ENCODE data around the gene RAB21.
"Not testable (repeated sequence)": the region's sequence is repeated elsewhere in the genome, so short reads cannot be mapped to it uniquely, and the experiment has no call there.

Gene RAB21

DNA sequence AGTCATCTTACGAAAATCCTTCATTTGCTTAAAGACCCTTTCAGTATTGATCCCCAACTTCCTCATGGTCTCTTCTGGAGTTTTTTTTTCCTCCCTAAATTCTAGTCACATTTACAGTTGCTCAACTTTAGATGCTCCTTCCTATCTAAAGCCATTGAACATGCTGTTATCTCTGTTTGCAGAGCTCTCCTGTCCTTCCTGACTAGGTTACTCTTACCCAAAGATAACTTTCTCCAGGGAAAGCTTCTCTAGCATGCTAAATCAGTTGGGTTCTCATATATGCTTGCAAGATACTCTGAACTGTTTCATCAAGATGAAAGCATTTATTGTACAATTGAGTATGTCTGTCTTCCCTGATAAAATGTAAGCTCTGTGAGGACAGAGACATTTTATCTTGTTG is 1.8 kb upstream of the RAB21 start:
- DNase-seq (ENCODE audit: low spot score) = no peak

DNA sequence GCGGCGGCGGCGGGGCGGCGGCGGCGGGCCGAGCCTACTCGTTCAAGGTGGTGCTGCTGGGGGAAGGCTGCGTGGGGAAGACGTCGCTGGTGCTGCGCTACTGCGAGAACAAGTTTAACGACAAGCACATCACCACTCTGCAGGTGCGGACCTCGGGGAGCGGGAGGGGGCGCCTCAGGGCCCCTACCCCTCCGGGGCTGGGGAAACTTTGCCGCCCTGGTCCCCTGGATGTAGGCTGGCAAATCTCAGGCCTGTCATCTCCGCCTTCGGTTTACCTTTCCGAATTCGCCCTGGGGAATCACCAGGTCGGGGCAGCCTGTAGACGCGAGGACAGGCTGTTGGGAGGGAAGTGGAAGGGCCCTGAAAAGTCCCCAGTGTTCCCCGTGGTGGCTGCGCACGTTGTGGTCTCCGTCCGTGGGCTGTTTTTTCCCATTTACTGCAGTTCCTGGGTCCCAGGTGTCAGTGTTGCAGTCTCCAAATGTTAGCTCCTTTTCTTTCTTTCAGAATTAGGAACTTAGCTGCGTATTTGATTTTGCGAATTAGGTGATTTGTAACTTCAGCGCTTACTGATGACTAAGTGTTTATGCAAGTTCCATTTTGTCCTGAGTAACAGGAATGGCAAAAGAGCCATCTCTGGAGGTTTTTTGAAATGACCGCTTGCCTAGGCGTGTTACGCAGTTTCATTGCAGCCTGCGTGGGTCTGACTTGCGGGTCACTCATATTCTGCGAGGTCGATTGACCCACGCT is 656 bp downstream of the RAB21 start:
- DNase-seq (ENCODE audit: low spot score) = peak; percentile 20

DNA sequence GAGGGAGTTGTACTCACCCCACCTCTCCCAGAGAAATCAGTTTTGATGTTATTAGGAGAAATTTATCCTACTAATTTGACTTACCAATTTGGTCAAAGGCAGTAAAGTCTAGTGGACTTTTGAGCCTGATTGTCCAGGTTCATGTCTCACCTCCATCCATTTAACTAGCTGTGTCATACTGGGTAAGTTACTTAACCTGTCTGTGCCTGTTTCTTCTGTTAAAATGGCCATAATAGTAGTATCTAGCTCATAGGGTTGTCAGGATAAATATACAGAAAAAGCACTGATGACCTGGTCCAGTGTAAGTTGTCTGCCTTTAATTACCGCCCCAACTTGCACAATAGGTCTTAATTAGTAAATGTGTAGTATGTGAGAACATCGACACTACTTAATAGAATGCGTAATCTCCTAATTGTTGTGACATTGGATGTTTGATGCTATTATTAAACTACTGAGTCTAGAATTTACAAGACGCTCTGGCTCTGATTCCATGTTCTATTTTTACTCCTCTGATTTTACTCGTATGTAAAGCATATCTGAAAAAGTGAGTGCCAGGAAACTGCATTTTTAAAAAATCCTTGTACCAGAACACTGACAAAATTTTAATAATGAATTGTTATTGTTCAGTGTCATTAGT is 1.5 kb downstream of the RAB21 start:
- no peak for DNase-seq (ENCODE audit: low spot score)

DNA sequence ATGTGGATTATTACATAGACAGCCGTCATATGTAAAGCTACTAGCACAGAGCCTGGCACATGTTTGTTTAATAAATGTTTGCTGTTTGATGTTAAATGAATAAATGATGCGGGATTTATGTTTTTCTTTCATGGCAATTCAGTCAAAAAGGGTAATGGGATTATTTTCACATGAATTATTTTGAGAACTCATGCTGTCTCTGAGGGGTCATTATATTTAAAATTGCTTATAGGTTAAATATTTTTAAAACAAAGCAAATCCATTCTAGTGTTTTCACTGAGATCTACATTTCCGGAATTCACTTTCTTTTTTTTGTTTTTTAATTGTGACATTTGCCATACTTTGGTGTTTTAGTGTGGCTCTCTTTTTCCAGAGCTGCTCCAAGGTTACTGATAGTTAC is 5.3 kb downstream of the RAB21 start:
- no peak for DNase-seq (ENCODE audit: low spot score)

- DNase-seq (ENCODE audit: low spot score) = no peak
Observed at GRCh38 chr12:71760471-71760870, 5.8 kb downstream of the RAB21 start.

DNA sequence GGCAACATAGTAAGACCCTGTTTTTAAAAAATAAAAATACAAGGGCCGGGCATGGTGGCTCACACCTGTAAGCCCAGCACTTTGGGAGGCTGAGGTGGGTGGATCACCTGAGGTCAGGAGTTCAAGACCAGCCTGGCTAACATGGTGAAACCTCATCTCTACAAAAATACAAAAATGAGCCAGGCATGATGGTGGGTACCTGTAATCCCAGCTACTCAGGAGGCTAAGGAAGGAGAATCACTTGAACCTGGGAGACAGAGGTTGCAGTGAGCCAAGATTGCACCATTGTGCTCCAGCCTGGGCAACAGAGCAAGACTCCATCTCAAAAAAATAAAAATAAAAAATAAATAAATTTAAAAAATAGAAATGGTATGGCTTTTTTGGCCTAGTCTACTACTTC is 6.7 kb downstream of the RAB21 start:
- not testable (repeated sequence) for DNase-seq (ENCODE audit: low spot score)

- no peak for DNase-seq (ENCODE audit: low spot score)
Observed at GRCh38 chr12:71763677-71764379, 9.2 kb downstream of the RAB21 start.

GRCh38 chr12:71764587-71765321 is 10.1 kb downstream of the RAB21 start:
- no peak for DNase-seq (ENCODE audit: low spot score)

- no peak for DNase-seq (ENCODE audit: low spot score)
Observed at GRCh38 chr12:71766202-71766601, 11.5 kb downstream of the RAB21 start.

GRCh38 chr12:71767183-71767582 is 12.5 kb downstream of the RAB21 start:
- no peak for DNase-seq (ENCODE audit: low spot score)

- no peak for DNase-seq (ENCODE audit: low spot score)
Observed at GRCh38 chr12:71768900-71769299, 14.2 kb downstream of the RAB21 start.

- no peak for DNase-seq (ENCODE audit: low spot score)
Observed at GRCh38 chr12:71771069-71771468, 16.4 kb downstream of the RAB21 start.

DNA sequence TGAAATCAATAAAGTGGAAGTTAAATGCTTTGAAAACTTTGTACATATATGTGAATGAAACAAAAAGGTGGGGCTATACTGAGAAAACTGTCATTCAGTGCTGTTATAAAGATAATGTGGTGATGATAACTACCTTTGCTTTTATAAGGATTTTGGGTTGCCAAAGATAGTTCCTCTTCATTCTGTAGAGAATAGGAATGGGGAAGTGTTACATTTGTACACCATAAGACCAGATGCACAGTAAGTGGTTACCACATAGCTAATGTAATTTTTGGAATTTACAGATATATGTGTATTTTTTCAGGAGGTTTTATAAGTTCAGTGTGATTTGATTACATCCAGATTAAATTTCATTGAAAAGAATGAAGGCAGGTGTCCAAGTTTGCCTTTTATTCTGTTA is 18.1 kb downstream of the RAB21 start:
- DNase-seq (ENCODE audit: low spot score) = no peak

DNA sequence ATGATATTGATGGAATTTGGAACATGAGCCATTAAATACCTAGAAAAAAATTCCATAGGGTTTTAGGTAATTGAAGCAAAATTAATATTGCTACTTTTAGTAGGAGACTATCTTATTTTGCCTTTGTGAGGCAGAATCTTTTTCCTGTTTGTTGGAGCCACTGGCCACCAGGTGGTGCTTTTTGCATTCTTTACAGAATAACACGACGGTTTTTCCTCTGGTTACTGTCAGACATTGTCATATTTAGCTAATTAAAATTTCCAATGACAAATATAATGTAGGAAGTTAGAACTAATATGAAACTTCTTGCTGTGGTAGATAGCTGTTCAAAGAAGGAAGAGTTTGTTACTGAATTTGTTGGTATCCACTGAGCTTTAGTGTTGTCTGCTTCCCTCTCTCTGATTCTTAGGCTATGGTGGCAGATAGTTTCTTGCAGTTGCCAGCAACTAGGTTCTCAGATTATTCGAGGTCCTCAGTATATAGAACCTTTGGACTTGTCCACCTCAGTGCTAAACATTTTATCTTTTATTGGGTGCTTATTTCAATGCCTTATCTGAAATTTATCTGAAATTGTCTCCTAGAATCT is 25.7 kb downstream of the RAB21 start:
- DNase-seq (ENCODE audit: low spot score) = peak; percentile 65

DNA sequence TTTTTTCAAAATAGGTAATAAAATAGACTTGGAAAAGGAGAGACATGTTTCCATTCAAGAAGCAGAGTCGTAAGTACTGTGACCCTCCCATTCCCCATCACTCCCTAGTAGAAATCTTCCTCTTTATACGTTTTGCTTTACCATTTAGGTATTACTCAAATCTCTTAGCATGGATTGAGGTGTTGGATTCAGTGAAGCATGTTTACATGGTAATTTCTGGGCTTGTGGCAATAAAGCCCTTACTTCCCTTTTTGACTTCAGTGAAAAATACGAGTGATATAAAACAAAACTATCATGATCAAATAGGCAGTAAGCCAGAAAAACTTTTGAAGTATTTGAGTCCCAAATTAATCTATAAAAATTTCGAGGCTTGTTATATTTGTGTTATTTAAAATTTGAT is 27.4 kb downstream of the RAB21 start:
- no peak for DNase-seq (ENCODE audit: low spot score)

DNA sequence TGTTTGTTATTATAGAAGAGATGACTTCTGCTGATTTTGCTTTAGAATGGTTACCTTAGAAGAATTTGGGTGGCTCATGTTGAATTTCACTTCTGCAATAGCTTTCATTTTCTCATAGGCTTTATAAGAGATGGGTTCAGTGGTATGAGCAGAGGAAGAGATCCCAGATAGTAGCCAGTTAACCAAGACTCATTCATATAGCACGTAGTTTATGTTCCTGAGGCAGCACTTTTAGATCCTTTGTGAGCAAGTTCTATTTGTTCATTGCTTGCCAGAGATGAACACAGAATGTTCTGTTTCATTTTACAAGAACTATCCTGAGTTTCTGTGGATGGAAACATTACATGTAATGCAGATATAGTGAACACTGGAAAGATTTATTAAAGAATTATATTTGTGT is 32.2 kb downstream of the RAB21 start:
- DNase-seq (ENCODE audit: low spot score) = no peak

- peak; percentile 13 for DNase-seq (ENCODE audit: low spot score)
Observed at GRCh38 chr12:71787580-71787979, 32.9 kb downstream of the RAB21 start.

DNA sequence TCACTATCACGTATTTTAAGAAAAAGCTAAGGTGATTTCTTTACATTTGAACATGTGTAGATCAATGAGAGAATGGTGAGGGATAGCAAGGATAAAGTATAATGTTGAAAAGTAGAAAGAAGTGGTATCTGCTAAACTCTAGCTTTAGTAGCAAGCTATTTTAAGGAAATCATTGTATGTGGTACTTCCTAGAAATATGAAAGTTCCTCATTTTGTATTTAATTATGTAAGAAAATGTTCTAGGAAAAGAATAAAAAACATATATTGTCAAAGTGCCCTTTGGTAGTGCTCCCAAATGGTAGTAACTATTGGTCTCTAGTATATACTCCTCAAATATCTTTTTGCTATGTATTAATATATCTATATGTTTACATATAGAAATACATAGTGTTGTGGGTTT is 35.7 kb downstream of the RAB21 start:
- DNase-seq (ENCODE audit: low spot score) = no peak

DNA sequence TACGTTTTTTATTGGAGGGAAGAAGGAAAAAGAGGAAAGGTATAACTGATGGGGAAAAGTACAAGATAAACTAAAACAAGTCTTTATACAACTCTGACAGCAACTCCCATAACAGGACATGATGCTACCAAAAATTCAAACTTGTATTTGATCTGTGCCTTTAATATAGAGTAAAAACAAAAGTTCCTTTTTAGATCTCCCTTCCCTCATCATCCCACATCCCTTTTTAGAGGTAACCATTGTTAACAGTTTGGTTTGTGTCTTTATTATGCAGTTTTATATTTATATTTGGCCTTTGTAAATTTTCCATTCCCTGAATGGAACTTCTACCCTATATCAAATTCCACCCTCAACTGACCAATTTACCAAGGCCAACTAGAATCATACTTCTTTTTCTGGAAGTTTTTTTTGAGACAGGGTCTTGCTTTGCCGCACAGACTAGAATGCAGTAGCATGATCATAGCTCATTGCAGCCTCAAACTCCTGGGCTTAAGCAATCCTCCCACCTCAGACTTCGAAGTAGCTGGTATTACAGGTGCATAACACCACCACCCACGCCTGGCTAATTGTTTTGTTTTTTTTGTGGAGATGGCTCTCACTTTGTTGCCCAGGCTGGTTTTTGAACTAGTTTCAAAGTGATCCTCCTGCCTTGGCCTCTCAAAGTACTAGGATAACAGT is 36.9 kb downstream of the RAB21 start:
- no peak for DNase-seq (ENCODE audit: low spot score)

DNA sequence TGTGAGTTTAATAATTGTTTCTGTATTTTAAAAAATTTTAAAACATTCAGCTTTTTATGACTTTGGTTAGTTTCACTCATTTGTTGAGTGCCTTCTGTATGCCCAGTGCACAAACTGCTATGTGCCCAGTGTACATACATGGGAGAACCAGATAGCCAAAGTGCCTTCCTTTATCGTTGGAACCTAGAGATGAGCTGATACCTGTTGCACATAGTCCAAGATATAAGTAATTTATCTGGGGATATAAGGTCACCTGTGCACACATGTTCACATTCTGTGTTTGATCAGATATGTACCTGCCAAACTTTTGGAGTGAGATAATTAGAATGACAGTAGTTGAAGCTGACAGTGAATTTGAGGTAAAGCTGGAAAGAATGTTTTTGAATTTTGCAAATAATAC is 37.9 kb downstream of the RAB21 start:
- DNase-seq (ENCODE audit: low spot score) = no peak

GRCh38 chr12:71795901-71796300 is 41.2 kb downstream of the RAB21 start:
- no peak for DNase-seq (ENCODE audit: low spot score)

GRCh38 chr12:71797531-71797930 is 42.9 kb downstream of the RAB21 start:
- DNase-seq (ENCODE audit: low spot score) = no peak
